Naive thymus-derived CD8-positive, alpha-beta T cell (primary cell): Measurements from ENCODE around the gene WRAP73. TPM values are rescaled to one million over a fixed set of nuclear protein-coding genes. Genes with fewer than 3 reads are reported as not detected.

ENCODE experiments used
- ATAC-seq, 2 donors: fragments of 150-1000 bp; cut with Tn5 transposase in 1 of 2; sonication (Bioruptor Pico), chemical (Tn5 transposase) in 1 of 2; 1 replicate in 1 of 2; 2 replicates in 1 of 2; pipeline ENCODE4 v1.10.0; 2021; ENCODE audit warnings: mild to moderate bottlenecking in 2 of 2, moderate library complexity in 2 of 2
- POLR2A ChIA-PET: fragments of 350-600 bp; sonication (Branson Sonifier 250); formaldehyde crosslinking; loops from one replicate; lab custom pipeline; 2021; ENCODE audit warnings: antibody characterized with exemption; lab: Charles Lee
- DNase-seq, 10 donors: peaks; one replicate each; pipeline versions ENCODE4 v3.0.0 to v3.0.0-alpha.2; 2020 to 2022
- H3K27ac Mint-ChIP-seq, 10 donors: one replicate each; pipeline ENCODE4 v1.8.0; 2020 to 2022; ENCODE audit warnings: mild to moderate bottlenecking in 10 of 10, mixed read lengths in 10 of 10, moderate library complexity in 4 of 10, inconsistent platforms in 1 of 10
- H3K27me3 Mint-ChIP-seq, 5 donors: one replicate each; pipeline ENCODE4 v1.8.0; 2021 to 2022; ENCODE audit warnings: mixed read lengths in 5 of 5
- H3K36me3 Mint-ChIP-seq, 3 donors: one replicate each; pipeline ENCODE4 v1.8.0; 2020 to 2022; ENCODE audit warnings: mixed read lengths in 3 of 3, mild to moderate bottlenecking in 2 of 3, inconsistent platforms in 1 of 3
- H3K4me1 Mint-ChIP-seq, 4 donors: one replicate each; pipeline ENCODE4 v1.8.0; 2021 to 2022; ENCODE audit warnings: mixed read lengths in 4 of 4
- H3K4me3 Mint-ChIP-seq, 10 donors: one replicate each; pipeline ENCODE4 v1.8.0; 2020 to 2022; ENCODE audit warnings: mild to moderate bottlenecking in 10 of 10, mixed read lengths in 10 of 10, moderate library complexity in 6 of 10, inconsistent platforms in 1 of 10
- H3K9me3 Mint-ChIP-seq, 9 donors: one replicate each; pipeline ENCODE4 v1.8.0; 2020 to 2022; ENCODE audit warnings: mixed read lengths in 9 of 9, mild to moderate bottlenecking in 3 of 9, inconsistent platforms in 1 of 9, moderate library complexity in 1 of 9
- polyA plus RNA-seq, 3 donors: library from polyadenylated mRNA; unstranded; fragments of 300-500 nt; fragmentation: Illumina TruSeq; gene quantifications; one replicate each; pipeline ENCODE4 v1.2.3, GENCODE V29; 2021
- total RNA-seq, 8 experiments: library from RNA in 2 of 8; stranded (reverse) in 2 of 8; gene quantifications; one replicate each; pipeline ENCODE4 v1.2.3 and lab custom pipeline; 2021 to 2026

WRAP73 gene
- total and polyA plus RNA-seq, 5 experiments from 2014 or later: 26.3 to 46.8 (median 32.1) TPM

GRCh38 chr1:3659093-3659492 lies 9.2 kb upstream of the WRAP73 start:
- no peaks in the 10 kb centered on the region for H3K4me1 Mint-ChIP-seq
- H3K27ac Mint-ChIP-seq: no peak overlapping the region
- H3K36me3 Mint-ChIP-seq: no peaks in the 10 kb centered on the region
- DNase-seq (peak in 1 of 10 donors; percentile 41), ATAC-seq (no peak)
- POLR2A ChIA-PET: no interaction called here
- H3K4me3 Mint-ChIP-seq: no peak overlapping the region
- peaks cover 14 to 52% (median 27%) of the 10 kb centered on the region in 5 donors for H3K27me3 Mint-ChIP-seq
- no peaks in the 10 kb centered on the region for H3K9me3 Mint-ChIP-seq

DNA sequence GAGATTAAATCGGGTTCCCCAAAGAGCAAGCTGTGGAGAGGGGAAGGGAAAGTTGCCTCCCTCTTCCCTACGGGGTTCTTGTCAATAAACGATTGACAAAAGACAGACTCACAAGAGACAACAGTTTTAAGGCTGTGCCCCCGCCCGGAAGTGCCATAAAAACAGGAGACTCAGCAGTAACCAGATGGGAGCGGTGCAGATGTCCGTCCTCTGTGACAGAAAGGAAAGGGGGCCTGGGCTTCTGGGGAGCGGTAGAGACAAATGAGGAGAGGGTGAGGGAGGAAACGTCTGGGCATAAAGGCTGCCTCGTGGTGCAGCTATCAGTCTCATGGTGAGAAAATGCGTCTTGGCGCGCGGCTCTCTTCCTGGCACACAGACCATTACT lies 8.3 kb upstream of the WRAP73 start:
- ATAC-seq: no peak
- Mint-ChIP-seq H3K9me3 (no peaks in the 10 kb centered on the region), H3K27ac (no peak overlapping the region), H3K4me3 (no peak overlapping the region), H3K4me1 (peaks cover 0 to 3% (median 0%) of the 10 kb centered on the region in 4 donors), H3K36me3 (no peaks in the 10 kb centered on the region), H3K27me3 (peaks cover 22 to 60% (median 35%) of the 10 kb centered on the region in 5 donors)
- DNase-seq: peak in 1 of 10 donors; percentile 53
- POLR2A ChIA-PET: no interaction called here

GRCh38 chr1:3657578-3658230 lies 7.8 kb upstream of the WRAP73 start:
- peaks cover 0 to 3% (median 0%) of the 10 kb centered on the region in 4 donors for H3K4me1 Mint-ChIP-seq
- no peaks in the 10 kb centered on the region for H3K36me3 Mint-ChIP-seq
- ATAC-seq: no peak
- POLR2A ChIA-PET: no interaction called here
- H3K27ac Mint-ChIP-seq: no peak overlapping the region
- no peaks in the 10 kb centered on the region for H3K9me3 Mint-ChIP-seq
- peak in 1 of 10 donors; percentile 60 for DNase-seq
- H3K4me3 Mint-ChIP-seq: no peak overlapping the region
- H3K27me3 Mint-ChIP-seq: peaks cover 23 to 63% (median 36%) of the 10 kb centered on the region in 5 donors

GRCh38 chr1:3657096-3657475 lies 7.2 kb upstream of the WRAP73 start:
- no peaks in the 10 kb centered on the region for H3K9me3 Mint-ChIP-seq

GRCh38 chr1:3656450-3657095 lies 6.7 kb upstream of the WRAP73 start:
- Mint-ChIP-seq H3K4me1 (peaks cover 0 to 3% (median under 1%) of the 10 kb centered on the region in 4 donors), H3K27me3 (peaks cover 23 to 63% (median 36%) of the 10 kb centered on the region in 5 donors), H3K4me3 (no peak overlapping the region), H3K27ac (no peak overlapping the region), H3K36me3 (no peaks in the 10 kb centered on the region), H3K9me3 (no peaks in the 10 kb centered on the region)
- POLR2A ChIA-PET: no interaction called here
- DNase-seq (peak in 1 of 10 donors; percentile 13), ATAC-seq (no peak)

More at GRCh38 chr1:3657096-3657475, 7.2 kb upstream of the WRAP73 start:
- Mint-ChIP-seq H3K4me3 (no peak overlapping the region), H3K36me3 (no peaks in the 10 kb centered on the region), H3K4me1 (peaks cover 0 to 3% (median 0%) of the 10 kb centered on the region in 4 donors), H3K27me3 (peaks cover 23 to 63% (median 36%) of the 10 kb centered on the region in 5 donors), H3K27ac (no peak overlapping the region)
- ATAC-seq: no peak
- POLR2A ChIA-PET: no interaction called here
- peak in 1 of 10 donors; percentile 51 for DNase-seq

DNA sequence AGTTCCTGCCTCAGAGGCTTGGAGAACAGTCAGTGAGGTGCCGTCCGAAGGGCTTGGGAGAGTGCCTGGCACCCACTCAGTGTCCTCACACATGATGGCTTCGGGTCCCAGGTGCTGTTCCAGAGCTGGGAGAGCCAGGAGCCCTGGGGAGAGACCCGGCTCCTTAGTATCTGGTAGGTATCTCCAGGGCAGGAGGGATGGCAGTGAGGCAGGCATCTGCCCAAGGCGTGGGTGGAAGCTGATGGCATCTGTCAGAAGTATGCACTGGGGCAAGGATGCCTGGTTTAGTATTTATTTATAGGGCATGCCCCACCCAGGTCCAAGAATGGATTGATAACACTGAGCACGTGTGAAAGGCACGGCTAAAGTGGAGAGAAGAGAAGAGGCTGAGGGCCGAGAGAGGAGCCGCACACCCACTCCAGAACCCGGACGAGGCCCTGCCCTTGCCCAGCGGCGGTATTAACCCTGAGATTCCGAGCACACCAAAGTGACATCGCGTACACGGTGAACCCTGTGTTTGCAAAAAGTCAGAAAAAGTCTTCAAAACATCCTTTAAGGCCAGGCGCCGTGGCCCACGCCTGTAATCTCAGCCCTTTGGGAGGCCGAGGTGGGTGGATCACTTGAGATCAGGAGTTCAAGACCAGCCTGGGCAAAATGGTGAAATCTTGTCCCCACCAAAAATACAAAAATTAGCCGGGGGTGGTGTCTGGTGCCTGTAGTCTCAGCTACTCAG lies 4.8 kb upstream of the WRAP73 start:
- H3K27me3 Mint-ChIP-seq: peaks cover 27 to 75% (median 41%) of the 10 kb centered on the region in 5 donors
- H3K36me3 Mint-ChIP-seq: no peaks in the 10 kb centered on the region
- no peak overlapping the region for H3K4me3 Mint-ChIP-seq
- DNase-seq: peak in 1 of 10 donors; percentile 41
- no peaks in the 10 kb centered on the region for H3K9me3 Mint-ChIP-seq
- no peak overlapping the region for H3K27ac Mint-ChIP-seq
- ATAC-seq: no peak
- H3K4me1 Mint-ChIP-seq: peaks cover 5 to 19% (median 10%) of the 10 kb centered on the region in 4 donors
- POLR2A ChIA-PET: no interaction called here

DNA sequence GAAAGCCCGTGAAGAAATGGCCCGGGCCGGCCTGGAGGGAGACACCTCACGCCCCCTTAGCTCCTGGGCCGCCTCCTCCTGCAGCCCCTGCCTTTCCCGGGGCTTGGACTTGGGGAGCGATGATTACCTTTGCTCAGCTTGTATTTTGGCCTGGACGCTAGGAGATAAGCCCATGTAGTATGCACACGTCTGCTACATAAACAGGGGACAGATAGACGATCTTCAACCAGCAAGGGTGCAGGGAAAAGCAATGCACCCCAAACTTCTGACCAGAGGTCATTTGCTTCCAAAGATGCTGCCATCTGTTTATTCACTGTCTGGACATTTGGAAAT lies 3.3 kb upstream of the WRAP73 start:
- POLR2A ChIA-PET: interaction anchor here (1.1 kb wide), 1 partner anchor 24 kb away, joined by 3 read pairs; no protein-coding TSS in a partner anchor

GRCh38 chr1:3652548-3653285 lies 2.8 kb upstream of the WRAP73 start:
- peaks cover 0 to 2% (median 0%) of the 10 kb centered on the region in 3 donors for H3K36me3 Mint-ChIP-seq
- H3K9me3 Mint-ChIP-seq: no peaks in the 10 kb centered on the region
- peak overlapping the region in 2 of 10 donors; percentile 14 to 34 for H3K4me3 Mint-ChIP-seq
- ATAC-seq (no peak), DNase-seq (peak in 2 of 10 donors; percentile 7 to 53)
- H3K27me3 Mint-ChIP-seq: peaks cover 24 to 59% (median 35%) of the 10 kb centered on the region in 5 donors
- POLR2A ChIA-PET: interaction anchor here (1.1 kb wide), 1 partner anchor 23 kb away, joined by 3 read pairs; no protein-coding TSS in a partner anchor
- H3K4me1 Mint-ChIP-seq: peaks cover 7 to 35% (median 26%) of the 10 kb centered on the region in 4 donors
- no peak overlapping the region for H3K27ac Mint-ChIP-seq

More for the DNA sequence above, 3.3 kb upstream of the WRAP73 start:
- Mint-ChIP-seq H3K36me3 (no peaks in the 10 kb centered on the region), H3K4me3 (peak overlapping the region in 6 of 10 donors; percentile 8 to 67 (median 42)), H3K4me1 (peaks cover 5 to 29% (median 21%) of the 10 kb centered on the region in 4 donors), H3K9me3 (no peaks in the 10 kb centered on the region), H3K27ac (peak overlapping the region in 1 of 10 donors; percentile 20), H3K27me3 (peaks cover 25 to 64% (median 38%) of the 10 kb centered on the region in 5 donors)
- ATAC-seq: no peak
- no peak for DNase-seq

GRCh38 chr1:3651930-3652547 lies 2.1 kb upstream of the WRAP73 start, which contains the start of gene TP73:
Gene TP73 (plus strand): TSS chr1:3652516. CDS start chr1:3682366, 29,850 bp downstream.
- peaks cover 24 to 52% (median 33%) of the 10 kb centered on the region in 5 donors for H3K27me3 Mint-ChIP-seq
- H3K36me3 Mint-ChIP-seq: peaks cover 0 to 8% (median 2%) of the 10 kb centered on the region in 3 donors
- POLR2A ChIA-PET: interaction anchor here (1.1 kb wide), 1 partner anchor 22 kb away, joined by 3 read pairs; no protein-coding TSS in a partner anchor
- ATAC-seq (no peak), DNase-seq (peak in 1 of 10 donors; percentile 52)
- H3K4me1 Mint-ChIP-seq: peaks cover 7 to 41% (median 27%) of the 10 kb centered on the region in 4 donors
- H3K4me3 Mint-ChIP-seq: peak within 1 kb of the TSS in 8 of 10 donors; percentile 41 to 79 (median 67)
- H3K27ac Mint-ChIP-seq: peak within 1 kb of the TSS in 1 of 10 donors; percentile 20
- H3K9me3 Mint-ChIP-seq: no peaks in the 10 kb centered on the region

- no peak for ATAC-seq
- peaks cover 7 to 42% (median 27%) of the 10 kb centered on the region in 4 donors for H3K4me1 Mint-ChIP-seq
- H3K36me3 Mint-ChIP-seq: peaks cover 0 to 15% (median 3%) of the 10 kb centered on the region in 3 donors
- peak in 3 of 10 donors; percentile 14 to 59 (median 24) for DNase-seq
- H3K27me3 Mint-ChIP-seq: peaks cover 24 to 45% (median 32%) of the 10 kb centered on the region in 5 donors
- POLR2A ChIA-PET: no interaction called here
- no peaks in the 10 kb centered on the region for H3K9me3 Mint-ChIP-seq
- H3K4me3 Mint-ChIP-seq: peak overlapping the region; percentile 39 to 79 (median 67)
- no peak overlapping the region for H3K27ac Mint-ChIP-seq
These were observed 1.4 kb upstream of the WRAP73 start for GRCh38 chr1:3651026-3651929.
